ENCODE results near the gene WFDC1.

WFDC1 gene

DNA sequence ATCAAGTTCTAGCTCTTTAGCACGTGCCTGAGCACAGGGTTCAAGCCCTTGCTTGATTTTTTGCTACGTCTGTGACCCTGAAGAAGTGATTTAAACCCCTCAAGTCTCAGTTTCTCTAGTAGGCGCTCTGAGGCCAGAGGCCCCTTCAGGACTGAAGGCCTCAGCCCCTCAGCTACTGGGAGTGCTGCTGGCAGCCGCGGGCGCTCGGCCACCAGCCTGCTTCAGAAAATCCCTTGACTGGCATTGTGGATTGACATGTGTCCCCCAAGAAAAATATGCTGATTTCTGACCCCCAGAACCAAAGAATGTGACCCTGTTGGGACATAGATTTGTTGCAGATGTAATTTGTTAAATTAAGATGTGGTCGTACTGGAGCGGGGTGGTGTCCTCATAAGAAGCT lies 20.2 kb upstream of the WFDC1 start:
- no peak for DNase-seq

DNA sequence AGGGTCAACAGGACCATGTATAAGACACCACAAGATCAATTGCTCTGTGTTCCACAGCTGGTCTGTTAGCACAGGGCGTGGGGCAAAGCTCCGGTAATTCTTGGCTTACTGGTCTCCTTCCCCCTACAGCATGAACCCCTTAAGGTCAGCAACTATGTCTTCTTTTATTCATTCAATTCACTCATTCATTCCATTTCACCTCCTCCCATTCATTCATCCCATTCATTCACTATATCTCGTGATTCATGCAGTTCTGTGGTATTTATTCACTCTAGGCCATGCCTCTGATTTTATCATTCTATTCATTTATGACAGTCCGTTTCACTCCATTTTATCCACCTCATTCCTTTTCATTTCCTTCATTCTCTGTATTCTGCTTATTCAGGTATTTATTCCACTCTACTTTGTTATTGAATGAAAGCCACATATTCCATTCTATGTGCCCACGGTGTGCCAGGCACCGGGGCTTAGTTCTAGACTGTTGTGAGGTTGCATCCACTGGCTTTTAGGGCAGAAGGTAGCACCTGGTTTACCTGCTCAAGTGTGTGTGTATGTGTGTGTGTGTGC lies 19.0 kb upstream of the WFDC1 start:
- DNase-seq, result no peak

DNA sequence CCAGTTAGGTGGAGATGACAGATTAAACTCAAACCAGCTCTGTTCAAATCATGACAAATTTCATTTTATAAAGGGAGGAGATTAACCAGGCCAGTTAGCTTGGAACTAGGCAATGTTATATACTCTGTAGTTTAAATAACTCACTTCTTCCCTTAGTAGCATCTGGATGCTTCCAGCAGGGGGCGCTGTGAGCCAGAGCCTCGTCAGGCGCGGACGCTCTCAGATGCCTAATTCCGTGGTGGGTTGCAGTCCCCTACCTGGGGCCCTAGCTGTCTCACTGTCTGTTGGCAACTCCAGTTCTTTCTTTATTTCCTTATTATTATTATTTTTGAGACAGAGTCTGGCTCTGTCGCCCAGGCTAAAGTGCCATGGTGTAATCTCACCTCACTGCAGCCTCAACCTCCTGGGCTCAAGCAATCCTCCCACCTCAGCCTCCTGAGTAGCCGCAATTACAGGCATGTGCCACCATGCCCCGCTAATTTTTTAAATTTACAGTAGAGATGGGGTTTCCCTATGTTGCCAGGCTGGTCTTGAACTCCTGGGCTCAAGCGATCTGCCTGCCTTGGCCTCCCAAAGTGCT lies 17.3 kb upstream of the WFDC1 start:
- peak; percentile 38 for DNase-seq

DNA sequence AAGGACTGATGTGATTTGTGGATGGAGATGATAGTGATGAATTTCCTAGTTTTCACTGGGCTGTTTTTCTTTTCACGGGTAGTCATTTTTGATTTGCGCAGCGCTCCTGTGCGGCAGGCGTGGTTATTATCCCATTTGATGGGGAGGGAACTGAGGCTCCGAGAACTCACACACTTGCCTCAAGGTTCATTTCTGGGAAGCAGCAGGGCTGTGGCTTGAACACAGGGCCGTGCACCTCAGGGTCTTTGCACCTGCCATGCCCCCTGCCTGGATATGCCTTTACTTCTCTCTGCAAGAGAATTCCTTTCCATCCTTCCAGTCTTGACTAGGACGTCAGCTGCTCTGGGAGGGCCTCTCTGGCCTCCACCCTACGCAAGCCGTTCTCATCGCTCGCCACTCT lies 16.3 kb upstream of the WFDC1 start:
- no peak for DNase-seq

DNA sequence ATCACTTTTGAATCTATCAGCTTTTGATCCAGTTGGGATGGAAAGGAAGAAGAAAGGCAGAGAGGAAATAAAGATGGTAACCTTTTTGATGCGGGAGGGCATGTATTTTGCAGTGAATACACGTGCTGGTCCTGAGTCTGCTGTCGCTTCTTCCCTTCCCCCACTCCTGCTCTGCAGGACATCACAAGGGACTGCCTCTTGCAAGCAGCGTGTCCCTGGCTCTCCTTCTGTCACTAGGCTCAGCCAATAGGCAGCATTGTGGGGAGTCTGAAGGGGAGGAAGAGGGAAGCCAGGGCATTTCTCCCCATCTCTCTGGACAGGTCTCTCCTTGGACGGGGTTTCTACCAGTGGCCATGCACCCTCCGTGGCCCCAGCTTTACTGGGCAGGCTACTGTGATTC lies 15.7 kb upstream of the WFDC1 start:
- no peak for DNase-seq

DNA sequence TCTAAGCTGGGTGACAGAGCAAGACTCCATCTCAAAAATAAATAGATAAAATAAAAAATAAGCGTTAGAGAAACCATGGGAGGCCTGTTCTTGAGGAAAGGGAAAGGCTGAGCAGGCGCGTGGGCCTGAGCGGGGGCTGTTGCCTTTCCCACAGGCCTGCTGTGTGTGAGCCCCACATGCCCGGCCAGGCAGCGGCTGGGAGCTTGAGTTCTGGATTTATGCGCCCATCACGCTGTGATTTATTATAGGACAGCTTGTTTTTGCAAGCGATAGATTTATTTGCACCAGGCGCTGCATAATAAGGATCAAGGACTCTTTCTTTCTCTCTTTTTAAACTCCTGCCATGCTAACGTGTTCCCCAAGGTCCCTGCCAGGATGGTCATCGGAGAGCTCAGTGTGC lies 14.8 kb upstream of the WFDC1 start:
- DNase-seq, result no peak

DNA sequence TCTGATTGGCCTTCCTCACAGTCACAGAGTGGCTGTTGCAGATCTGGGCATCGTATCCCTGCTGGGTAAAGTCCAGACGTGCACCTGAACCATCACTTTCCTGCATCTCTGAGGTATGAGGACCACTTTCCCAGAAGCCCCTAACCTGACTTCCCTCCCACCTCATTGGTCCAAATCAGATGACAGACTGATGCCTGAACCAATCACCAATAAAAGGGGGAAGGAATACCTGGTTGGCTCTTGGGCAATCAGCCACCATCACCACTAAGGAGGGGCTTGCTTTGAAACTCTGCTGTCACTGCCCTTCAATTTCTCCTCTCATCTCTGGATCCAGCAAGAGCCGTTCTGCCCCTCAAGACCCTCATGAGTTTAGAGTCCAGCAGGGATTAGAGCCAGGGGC lies 13.6 kb upstream of the WFDC1 start:
- no peak for DNase-seq

DNA sequence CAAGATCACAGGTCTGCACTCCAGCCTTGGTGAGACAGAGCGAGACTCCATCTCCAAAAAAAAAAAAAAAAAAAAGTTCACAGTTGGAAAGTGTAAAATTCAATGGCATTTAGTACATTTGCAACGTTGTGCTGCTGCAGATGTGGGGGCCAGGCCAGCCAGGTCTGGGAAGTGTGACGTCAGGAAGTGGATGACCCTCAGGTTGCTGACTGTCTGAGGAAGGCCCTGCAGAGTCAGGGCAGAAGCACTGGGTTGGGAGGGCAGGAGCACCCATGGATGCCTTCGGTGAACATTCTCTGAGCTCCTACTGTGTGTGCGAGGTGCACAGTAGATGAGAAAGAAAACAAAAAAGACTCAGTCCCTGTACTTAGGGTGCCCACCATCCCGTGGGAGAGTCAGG lies 12.1 kb upstream of the WFDC1 start:
- DNase-seq, result no peak

DNA sequence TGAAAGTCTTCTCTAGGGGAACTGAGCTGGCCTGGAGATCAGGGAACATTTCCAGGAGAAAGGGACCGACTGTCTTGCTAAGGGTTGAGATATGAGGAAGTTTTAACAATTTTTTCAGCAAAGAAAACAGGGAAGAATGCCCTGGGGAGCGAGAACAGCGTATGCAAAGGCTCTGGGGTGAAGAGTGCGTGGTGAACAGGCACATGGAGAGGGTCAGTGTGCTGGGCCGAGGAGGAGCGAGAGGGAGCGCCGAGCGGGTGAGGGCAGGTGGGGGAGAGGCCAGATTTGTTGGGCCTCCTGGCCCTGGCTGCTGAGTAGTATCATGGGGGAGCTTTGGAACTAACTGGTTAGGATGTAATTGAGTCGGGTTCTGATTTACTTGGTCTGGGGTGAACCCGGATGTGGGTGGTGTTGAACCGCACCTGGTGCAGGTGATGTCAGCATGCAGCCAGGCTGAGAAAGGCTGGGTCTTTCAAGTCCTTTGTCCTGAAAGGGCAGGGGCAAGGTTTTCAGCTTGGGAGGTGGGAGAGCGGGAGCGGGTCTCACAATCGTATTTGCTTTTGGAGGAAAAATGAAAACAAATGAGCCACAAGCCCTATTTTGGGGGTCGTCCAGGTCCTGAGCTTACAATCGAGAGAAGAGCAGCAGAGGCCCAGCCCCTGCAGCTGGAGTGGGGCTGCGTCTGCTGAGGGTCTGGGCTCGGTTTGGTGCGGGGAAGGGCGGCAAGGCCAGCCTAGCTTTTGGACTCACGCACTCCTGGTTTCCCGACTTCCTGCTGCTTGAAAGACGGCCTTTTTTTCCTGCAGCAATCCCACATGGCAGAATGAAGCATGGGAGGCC lies 11.1 kb upstream of the WFDC1 start:
- DNase-seq, result no peak

DNA sequence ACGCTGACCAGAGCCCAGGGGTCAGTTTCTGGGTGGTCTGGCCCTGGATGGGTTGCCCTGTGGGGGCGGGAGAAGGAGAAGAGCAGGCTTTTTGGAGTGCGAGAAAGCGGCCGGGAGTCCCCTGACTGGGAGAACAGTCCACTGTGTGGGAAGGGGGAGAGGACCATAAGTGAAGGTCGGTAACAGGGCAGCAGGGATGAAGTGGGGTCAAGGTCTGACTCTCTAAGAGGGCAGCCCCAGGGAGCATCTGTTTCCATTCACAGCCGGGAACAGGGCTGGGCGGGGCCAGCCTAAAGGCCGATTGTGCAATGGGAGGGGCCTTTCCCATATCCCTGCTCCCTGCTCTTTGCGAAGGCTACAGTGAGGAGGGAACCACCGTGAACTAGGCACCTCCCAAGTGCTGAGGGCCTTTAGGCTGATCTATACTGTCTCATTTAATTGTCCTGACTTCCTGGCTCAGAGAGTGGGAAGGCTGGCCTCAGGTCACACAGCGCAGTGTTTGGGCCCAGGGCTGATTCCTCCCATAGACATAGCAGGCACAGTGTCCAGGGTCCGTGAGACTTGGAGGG lies 10.4 kb upstream of the WFDC1 start:
- DNase-seq, result peak; percentile 5

DNA sequence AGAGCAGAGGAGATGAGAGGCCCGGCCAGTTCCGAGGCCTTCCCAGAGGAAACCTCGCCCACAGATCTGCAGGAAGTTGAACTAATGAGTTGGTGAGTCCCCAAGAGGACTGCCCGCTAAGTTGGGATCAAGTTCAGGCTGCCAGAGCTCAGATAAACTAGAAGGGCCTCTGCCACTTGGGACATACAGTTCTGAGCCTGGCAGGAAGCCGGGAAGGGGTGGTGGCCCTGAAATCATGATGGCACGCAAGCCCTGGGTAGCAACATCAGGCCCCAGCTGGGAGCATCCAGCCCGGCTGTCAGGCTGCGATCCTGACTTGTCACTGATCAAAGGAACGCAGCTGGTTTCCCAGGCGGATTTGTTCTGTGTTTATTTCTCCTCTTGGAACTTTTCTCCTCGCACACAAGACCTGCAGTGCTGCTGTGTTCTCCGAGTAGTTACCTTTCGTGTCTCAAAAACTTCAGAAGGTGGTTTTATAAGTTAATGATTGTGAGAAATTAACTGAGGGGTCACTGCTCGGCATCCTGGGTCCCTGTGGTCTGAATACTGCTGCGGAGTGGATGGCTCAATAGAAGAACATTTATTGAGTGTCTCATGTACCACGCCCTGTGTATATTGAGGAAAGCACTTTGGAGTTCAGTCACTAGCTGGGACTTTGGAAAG lies 8.0 kb upstream of the WFDC1 start:
- DNase-seq, result no peak

DNA sequence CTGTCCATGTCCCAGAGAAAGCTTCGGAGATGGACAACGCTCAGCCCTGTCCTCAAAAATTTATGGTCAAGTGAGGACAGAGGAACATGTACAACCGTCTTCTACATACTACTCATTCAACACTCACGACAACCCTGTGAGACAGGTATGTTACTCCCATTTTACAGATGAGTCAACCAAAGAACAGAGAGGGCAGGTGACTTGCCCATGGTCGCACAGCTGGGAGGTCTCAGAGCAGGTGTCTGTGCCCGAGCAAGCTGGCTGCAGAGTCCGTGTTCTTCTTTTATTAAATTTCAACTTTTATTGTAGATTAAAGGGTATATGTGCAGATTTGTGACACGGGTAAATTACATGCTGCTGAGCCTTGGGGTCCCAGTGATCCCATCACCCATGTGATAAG lies 5.8 kb upstream of the WFDC1 start:
- DNase-seq, result no peak

DNA sequence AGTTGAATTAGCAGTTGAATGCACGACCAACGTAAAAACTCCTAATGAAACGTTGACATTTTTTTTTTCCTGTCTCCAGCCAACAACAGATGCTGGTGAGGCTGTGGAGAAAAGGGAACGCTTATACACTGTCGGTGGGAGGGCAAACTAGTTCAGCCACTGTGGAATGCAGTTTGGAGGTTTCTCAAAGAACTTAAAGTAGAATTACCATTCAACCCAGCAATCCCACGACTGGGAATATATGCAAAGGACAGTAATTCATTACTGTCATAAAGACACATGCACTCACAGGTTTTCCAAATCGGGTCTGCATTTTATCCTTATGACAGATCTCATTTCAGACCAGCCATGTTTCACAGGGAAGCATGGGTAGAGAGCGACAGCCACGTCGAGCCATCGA lies 3.5 kb upstream of the WFDC1 start:
- DNase-seq, result no peak

DNA sequence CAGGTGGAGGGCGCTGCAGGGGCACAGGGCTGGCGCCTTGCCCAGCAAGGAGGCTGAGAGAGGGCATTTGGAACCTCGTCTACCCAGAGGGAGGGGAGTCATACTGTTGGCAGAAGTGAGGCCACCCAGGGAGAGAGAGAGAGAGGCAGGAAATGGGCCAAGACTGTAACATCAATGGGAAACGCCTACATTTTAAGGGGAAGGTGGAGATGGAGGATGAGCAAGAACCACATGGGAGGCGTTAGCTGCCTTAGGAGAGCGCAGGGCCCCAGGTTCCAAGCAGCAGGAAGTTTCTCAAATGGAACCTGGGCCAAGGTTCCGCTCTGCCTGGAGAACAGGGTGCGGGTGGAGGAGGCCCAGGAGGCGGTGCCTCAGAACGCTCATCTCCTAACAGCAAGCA lies 2.7 kb upstream of the WFDC1 start:
- DNase-seq, result no peak

DNA sequence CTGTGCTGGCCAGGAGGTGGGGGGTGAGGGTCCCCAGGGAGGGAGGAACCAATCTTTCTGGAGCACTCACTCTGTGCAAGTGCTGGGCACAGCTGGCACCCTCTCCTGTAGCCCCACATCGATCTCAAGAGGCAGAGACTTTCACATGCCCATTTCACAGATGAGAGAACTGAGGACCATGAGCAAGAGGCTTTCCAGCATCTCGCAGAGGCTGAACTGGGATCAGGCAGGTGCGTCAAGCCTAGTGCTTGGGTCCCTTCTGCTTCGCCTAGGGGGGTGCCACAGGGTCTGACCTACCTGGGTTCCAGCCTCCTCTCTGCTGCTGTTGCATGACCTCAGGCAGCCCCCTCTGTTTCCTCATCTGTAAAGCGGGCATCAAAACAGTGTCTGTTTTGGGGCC lies 1.3 kb upstream of the WFDC1 start:
- no peak for DNase-seq

DNA sequence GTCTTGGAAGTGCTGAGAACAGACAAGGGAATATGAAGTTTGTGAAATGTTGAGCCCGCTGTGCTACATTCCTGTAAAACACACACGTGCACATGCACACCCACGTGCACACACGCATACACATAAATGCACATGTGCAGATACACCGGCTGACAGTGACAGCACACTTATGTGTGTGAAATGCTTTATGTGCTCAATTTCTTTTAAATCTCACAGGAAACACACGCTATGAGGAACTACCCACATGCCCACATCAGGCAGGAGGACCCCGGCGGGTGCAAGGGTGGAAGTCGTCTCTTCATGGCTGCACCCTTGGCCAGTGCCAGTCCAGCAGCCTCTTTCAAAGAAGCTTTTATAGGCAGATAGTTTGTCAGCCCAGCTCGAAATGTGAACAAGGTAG lies 561 bp upstream of the WFDC1 start:
- DNase-seq, result no peak

DNA sequence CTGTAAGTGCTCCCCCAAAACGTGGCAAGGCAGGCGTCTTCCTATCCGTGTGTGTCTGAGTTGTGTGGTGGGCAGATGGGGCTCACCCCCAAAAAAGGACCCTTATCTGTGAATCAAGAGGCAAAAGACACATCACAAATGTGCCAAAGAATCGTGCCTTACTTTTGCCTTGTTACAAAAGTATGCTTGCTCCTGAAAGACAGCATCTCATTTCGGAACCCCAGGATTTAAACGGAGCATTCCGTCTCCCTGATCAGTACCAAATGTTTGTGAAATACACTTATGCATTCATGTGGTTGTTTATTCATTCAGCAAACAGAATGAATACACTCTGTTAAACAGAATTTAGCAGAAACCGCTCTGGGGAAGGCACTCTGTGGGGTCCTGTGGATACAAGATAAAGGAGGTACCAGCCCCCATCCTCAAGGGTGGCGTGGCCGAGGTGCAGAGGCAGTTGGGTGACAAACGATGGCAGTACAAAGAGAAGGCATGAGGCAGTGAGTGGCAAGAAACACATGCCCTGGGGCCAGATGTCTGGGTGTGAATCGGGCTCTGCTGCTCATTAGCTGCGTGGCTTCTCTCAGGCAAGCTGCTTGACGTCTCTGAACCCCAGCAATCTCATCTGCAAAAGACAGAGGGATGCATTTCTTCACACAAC lies 654 bp downstream of the WFDC1 start:
- DNase-seq, result no peak

DNA sequence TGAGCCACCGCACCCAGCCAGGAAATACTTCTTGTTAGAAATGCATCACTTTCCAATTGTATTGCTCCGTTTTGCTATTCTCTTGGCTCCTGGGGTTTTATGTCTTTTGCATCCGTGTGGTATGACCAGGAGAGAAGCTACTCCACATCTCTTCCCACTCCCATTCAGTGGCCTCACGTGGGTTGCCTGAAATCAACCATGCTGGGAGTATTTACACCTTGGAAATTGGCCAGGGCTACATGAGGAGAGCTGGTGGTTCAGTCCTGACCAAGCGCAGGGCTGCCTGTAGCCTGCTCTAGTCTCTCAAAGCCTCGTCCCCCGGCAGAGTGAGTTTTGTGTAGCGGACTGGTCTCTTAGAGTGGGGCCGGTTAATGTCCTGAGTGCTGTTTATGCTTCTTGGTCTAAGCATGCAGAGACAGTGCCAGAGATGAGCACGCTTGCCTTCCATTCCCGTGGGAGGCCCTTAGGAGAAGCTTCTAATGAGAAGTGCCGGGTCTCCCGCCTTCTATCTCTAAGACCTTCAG lies 3.8 kb downstream of the WFDC1 start:
- DNase-seq, result no peak

DNA sequence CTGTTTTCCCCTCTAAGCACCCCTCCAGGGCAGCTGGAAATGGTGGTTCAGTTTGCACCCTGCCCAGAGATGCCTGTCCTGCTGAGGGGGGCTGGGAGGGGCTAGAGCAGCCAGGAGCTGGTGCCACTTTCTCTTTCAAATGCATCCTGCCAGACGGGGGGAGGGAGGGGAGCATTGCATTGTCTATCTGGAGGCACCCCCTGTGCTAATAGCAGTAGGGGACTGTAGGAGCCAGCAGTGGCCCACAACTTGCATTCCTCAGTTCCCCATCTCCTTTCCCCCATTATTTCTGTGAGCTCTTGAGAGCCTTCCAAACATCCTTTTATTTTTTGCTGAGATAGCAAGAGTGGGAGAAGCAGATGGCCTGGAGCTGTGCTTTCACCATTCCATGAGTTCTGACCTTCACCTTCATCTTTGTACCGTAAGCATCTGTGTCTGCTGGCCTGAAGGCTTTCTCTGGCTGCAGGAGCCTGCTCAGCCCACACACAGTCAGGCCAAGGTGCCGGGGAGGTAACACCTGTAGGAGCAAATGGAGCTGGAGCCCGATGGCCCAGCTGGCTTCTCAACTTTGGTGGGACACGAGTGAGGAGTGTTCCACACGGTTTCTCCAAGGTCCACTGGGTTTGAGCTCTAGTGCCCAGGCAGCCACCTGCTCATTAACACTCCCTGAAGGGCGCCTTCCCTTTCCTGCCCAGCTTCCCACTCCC lies 5.2 kb downstream of the WFDC1 start:
- no peak for DNase-seq

DNA sequence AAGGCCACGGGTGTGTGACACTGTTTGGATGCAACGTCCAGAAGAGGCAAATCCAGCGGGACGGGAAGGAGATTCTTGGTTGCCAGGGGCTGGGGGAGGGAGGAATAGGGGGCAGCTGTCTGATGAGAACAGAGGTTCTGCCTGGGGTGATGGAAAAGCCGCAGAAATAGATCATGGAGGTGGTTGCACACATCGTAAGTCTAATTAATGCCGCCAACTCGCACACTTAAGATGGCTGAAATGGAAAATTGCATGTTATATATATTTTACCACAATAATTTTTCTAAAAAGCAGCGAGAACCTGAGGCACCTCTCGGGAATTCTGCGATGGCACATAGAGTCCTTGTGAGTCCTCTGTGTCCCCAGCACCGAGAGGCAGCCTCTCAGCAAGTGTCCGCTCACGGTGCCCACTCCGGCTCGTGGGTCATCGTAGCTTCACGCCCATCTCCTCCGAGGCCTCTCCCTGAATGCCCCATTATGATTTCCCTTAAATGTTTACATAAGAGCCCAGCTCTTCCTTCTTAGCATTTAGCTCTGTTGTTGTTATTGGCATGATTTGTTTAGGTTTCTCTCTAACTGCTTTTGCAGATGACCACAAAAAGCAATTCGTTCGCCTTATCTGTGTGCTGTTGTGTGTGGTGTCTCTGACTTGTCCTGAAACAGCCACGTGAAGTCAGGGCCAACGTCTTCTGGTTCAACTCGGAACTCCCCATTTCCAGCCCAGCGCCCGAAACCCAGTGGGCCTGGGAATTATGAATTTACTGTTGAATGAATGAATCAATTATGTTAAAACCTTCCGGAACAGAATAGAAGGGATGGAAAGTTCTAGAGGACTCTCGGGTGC lies 7.7 kb downstream of the WFDC1 start:
- no peak for DNase-seq

DNA sequence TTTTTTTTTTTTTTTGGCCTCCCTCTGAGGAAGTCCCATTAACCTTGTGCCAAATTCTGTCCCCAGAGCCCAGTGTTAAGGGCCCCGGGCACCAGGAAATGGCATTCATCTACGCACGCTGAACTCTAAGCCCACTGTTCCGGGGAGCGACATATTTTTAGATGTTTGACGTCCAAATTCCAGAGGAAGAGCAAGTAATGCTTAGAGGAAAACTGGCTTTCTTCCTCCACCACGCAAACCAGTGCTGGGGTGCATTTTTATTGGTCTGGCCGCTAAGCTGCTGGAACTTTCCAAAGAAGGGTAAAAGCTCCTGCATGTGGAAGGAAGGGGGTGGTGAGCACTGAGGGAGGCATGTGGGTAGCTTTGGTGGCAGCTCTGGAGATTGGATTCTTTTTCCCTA lies 8.3 kb downstream of the WFDC1 start:
- DNase-seq, result no peak

Data from NCI-H146 (cell line).